ENCODE data around the gene APLP2.
"Not testable (repeated sequence)": the region's sequence is repeated elsewhere in the genome, so short reads cannot be mapped to it uniquely, and the experiment has no call there.

The APLP2 gene

DNA sequence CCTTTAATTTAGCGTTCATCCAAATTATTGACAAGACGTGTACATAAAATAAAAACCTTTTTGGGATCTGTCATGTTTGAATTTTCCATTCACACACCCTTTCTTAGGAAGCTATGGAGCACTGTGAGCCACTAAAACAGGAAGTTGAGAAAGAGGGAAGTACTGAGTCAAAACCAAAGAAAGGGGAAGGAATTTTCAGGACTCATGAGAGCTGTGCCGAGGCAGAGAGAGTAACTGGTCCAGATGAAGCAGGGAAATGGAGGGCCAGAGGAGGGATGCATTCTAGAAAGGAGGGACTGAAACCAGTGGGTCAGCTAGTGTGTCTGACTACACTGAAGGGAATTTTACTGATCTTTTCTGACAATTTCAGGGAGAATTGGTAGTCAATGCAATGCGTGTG is 24.9 kb downstream of the APLP2 start:
- DNase-seq = no peak

GRCh38 chr11:130095326-130095725 is 25.6 kb downstream of the APLP2 start:
- DNase-seq = no peak

- DNase-seq = no peak
Measured at GRCh38 chr11:130096042-130096441, 26.3 kb downstream of the APLP2 start.

GRCh38 chr11:130096823-130097222 is 27.1 kb downstream of the APLP2 start:
- DNase-seq = no peak

- DNase-seq = no peak
Measured at GRCh38 chr11:130097285-130097684, 27.6 kb downstream of the APLP2 start.

GRCh38 chr11:130099356-130099755 is 29.7 kb downstream of the APLP2 start:
- DNase-seq = no peak

GRCh38 chr11:130100381-130101095 is 30.8 kb downstream of the APLP2 start:
- no peak for DNase-seq

DNA sequence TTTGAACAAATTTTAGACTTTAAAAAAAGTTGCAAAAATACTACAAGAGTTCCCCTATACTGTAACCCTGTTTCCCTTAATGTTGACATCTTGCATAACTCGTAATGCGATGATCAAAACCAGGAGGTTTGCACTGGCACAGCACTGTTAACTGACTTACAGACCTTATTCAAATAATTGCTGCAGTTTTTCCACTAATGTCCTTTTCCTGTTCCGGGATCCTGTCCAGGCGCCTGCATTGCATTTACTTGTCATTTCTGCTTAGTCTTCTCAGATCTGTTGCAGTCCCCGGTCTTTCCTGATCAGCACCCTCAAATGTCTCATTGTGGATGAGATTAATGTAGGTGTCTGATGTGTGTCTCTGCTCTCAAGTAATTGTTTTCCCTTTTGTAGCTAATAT is 32.0 kb downstream of the APLP2 start:
- DNase-seq = no peak

DNA sequence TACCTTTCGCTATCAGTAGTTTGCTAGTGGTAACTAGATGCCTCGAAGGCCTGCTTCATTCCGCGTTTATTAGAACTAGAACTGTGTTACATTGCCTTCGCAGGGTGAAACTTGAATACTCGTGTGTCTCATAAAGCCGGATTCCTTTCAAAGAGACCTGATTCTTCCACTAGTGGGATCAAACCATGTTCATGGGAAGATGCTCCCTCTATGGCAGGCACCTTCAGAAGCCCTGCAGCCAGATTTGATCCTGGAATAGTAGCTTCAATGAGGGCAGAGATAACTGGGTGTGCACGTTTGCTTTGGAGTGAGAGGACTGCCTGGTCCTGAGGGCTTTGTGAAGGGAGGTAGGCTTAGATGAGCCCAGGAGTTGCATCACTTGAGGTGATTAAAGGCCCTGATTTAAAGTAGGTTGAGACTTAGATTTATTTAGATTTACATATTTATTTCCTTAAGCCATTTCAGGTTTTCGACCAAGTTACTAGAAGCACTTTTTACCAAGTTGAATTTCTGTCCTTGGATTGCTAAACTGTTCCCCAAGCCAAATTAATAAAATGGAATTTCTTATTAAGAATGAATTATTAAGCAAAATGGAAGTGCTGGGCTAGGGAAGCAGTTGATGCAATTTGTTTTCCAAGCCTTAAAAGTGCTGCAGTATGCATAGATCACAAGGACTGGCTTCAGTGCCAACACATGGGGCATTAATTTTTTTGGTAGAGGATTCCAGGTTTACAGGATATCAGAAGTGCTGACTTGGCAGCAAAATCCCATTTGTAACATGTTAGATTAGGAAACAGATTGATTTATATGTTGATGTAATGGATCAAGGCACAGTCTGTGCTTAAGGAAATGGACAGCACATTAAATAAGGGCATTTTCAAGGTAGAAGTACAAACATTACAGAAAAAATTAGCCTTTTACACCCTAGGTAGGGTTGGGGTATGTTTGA is 32.9 kb downstream of the APLP2 start:
- DNase-seq = no peak

GRCh38 chr11:130103296-130103814 is 33.7 kb downstream of the APLP2 start:
- DNase-seq = no peak

DNA sequence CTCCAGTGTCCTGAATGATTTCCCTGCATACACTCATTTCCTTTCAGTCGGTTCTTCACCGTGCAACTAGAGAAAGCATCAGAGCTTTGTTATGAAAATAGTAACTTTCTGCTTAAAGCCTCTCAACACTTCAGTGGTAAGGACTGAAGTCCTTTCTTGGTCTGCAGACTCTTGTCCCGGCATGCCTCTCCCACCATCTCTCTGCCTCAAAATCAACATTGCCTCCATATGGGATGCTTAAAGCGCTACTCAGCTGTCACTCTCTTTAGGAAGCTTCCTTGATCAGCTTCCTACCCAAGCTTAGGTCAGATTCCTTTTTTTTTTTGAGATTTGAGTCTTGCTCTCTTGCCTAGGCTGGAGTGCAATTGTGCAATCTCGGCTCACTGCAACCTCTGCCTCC is 36.7 kb downstream of the APLP2 start:
- DNase-seq = no peak

DNA sequence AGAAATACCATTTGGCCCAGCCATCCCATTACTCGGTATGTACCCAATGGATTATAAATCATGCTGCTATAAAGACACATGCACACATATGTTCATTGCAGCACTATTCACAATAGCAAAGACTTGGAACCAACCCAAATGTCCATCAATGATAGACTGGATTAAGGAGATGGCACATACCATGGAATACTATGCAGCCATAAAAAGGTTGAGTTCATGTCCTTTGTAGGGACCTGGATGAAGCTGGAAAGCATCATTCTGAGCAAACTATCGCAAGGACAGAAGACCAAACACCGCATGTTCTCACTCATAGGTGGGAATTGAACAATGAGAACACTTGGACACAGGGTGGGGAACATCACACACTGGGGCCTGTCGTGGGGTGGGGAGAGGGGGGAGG is 39.0 kb downstream of the APLP2 start:
- DNase-seq = not testable (repeated sequence)

DNA sequence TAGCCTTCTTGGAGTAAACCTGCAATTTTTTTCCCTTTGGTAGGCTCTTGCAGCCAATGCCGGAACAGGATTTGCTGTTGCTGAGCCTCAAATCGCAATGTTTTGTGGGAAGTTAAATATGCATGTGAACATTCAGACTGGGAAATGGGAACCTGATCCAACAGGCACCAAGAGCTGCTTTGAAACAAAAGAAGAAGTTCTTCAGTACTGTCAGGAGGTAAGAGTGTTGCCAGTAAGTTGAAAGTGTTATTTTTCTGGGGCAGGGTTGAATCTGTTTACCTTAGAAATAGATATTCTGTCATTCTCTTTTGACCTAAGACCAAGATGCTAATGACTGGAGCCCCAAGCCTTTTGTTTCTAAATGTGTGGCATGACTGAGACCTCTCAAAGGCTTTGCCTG is 39.7 kb downstream of the APLP2 start:
- no peak for DNase-seq

DNA sequence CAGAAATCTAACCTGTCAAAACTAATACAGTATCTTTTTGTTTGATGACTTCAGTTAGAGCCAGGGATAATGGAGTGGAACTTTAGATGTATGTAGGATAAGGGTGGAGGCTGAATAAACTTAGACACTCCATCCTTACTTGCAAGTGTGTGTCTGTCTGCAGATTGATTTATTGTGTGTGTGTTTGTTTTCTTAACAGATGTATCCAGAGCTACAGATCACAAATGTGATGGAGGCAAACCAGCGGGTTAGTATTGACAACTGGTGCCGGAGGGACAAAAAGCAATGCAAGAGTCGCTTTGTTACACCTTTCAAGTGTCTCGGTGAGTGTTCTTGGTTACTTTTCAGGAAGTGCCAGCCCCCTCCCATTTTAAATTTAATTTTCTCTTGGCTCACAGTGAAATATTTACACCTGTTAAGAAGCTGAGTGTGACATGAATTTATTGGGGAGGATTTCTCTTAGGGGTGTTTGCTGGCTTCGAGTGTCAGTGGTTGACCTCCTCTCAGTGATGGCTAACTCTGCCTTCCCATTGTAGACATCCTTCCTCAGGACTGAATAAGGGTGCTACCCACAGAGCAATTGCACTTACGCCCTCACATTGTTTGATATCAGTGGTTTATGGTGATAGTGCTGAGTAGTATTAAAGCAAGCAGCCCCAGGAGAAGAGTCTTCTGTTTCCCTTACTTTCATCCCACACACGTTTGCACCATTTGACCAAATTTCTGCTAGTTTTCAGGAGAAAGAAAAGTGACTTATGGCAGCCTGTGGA is 40.8 kb downstream of the APLP2 start:
- DNase-seq = no peak

DNA sequence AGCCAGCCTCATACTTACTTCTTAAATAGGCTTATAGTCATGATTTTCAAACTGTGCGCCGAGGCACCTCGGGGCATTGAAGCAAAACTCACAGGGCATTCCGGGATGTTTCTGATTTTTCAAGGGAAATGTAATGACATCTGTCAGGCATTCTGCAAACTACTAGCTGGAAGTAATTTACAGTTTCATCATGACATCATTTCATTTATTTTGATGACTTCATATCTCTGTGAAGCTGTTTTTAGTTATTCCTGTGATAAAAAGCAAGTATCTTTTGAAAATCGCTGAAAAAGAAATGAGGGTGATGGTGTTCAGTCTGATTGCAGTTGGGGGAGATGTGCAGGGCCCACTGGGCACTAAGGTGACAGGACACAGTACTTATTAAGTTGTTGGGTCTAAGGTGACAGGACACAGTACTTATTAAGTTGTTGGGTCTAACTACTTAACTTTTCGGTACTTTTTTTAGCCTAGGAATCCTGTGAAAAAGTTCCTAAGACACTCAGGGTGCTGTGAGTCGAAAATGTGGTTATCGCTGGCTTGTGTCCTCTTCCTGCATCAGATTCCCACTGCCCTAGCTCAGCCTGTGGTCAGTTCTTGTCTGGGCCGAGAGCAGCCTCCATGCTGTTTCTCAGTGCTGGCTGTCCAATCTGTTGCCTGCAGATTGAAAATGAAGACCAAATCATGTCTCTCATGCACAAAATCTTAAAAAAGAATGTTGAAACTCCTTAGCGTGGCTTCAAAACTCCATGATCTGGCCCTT is 42.6 kb downstream of the APLP2 start:
- DNase-seq = no peak

- DNase-seq = no peak
Measured at GRCh38 chr11:130114281-130114680, 44.6 kb downstream of the APLP2 start.

- DNase-seq = no peak
Measured at GRCh38 chr11:130114726-130115125, 45.0 kb downstream of the APLP2 start.

DNA sequence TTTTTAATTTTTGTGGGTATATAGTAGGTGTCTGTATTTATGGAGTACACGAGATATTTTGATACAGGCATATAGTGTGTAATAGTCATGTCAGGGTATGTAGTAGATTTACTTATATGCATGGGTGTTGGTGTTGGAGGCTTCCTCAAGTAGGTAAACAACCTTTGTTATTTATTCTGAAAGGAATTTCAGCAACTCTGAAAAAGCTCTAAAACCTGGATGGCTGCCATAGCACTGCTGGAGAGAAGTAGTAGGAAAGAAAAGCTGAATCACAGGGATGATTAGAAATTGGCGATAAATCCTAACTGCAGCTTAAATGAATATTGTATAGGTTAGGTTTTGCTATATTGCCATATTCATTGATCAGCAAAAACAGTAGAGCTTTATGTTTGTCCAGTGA is 45.5 kb downstream of the APLP2 start:
- DNase-seq = no peak

GRCh38 chr11:130118165-130118564 is 48.5 kb downstream of the APLP2 start:
- no peak for DNase-seq

GRCh38 chr11:130118636-130119387 is 49.1 kb downstream of the APLP2 start:
- DNase-seq = no peak

- no peak for DNase-seq
Measured at GRCh38 chr11:130120045-130120444, 50.4 kb downstream of the APLP2 start.

All from right forelimb (tissue), 1 donor.